ENCODE data around the gene NRBP1. TPM values are rescaled to one million over a fixed set of nuclear protein-coding genes. Genes with fewer than 3 reads are reported as not detected.

The NRBP1 gene
- total and polyA plus RNA-seq, 4 donors, result 34.3 to 56.9 (median 46.0) TPM

DNA sequence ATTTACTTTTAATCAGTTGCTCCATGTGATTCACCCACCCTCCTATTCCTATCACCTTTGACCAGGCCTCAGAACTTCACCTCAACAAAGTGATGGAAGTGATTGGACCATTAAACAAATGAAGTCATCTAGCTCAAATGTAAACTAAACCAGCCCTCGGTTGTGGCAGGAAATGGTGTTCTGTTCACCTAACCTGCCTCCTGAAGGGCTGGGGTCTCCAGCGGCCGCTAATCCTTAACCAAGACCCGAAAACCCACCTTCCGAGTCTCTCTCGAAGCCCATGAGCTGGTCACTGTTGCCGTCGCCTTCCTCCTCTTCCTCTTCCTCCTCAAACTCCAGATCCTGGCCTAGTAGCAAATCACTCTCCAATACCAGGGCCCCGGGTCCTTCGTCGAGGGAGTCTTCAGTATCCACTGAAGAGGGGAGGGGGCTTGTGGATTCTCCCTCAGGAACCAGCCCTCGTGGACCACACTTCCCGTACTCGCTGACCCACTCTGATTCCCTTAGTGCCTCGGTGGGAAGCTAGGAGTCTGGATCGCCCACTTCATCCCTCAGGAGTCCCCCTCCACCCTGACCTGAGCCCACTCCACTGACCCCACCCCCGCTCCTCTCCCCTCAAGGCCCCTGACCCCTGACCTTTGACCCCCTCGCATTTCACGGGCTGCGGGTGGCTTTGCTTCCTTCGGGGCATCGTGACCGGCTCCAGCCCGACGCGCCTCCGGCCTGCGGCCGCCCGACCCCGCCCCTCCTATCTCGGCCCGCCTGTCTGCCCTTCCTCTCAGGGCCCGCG, 48.4 kb upstream of the NRBP1 start (continued):
- TF ChIP-seq, protein P1, sequence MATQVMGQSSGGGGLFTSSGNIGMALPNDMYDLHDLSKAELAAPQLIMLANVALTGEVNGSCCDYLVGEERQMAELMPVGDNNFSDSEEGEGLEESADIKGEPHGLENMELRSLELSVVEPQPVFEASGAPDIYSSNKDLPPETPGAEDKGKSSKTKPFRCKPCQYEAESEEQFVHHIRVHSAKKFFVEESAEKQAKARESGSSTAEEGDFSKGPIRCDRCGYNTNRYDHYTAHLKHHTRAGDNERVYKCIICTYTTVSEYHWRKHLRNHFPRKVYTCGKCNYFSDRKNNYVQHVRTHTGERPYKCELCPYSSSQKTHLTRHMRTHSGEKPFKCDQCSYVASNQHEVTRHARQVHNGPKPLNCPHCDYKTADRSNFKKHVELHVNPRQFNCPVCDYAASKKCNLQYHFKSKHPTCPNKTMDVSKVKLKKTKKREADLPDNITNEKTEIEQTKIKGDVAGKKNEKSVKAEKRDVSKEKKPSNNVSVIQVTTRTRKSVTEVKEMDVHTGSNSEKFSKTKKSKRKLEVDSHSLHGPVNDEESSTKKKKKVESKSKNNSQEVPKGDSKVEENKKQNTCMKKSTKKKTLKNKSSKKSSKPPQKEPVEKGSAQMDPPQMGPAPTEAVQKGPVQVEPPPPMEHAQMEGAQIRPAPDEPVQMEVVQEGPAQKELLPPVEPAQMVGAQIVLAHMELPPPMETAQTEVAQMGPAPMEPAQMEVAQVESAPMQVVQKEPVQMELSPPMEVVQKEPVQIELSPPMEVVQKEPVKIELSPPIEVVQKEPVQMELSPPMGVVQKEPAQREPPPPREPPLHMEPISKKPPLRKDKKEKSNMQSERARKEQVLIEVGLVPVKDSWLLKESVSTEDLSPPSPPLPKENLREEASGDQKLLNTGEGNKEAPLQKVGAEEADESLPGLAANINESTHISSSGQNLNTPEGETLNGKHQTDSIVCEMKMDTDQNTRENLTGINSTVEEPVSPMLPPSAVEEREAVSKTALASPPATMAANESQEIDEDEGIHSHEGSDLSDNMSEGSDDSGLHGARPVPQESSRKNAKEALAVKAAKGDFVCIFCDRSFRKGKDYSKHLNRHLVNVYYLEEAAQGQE (IDR thresholded peaks at IDR 0.05), result no peak
- TF ChIP-seq HNF4G (IDR thresholded peaks at IDR 0.05), result peak; percentile 11
- TF ChIP-seq, protein P2, sequence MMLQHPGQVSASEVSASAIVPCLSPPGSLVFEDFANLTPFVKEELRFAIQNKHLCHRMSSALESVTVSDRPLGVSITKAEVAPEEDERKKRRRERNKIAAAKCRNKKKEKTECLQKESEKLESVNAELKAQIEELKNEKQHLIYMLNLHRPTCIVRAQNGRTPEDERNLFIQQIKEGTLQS (IDR thresholded peaks at IDR 0.05), result no peak
- TF ChIP-seq YY1 (IDR thresholded peaks at IDR 0.05), result peak; percentile 89

DNA sequence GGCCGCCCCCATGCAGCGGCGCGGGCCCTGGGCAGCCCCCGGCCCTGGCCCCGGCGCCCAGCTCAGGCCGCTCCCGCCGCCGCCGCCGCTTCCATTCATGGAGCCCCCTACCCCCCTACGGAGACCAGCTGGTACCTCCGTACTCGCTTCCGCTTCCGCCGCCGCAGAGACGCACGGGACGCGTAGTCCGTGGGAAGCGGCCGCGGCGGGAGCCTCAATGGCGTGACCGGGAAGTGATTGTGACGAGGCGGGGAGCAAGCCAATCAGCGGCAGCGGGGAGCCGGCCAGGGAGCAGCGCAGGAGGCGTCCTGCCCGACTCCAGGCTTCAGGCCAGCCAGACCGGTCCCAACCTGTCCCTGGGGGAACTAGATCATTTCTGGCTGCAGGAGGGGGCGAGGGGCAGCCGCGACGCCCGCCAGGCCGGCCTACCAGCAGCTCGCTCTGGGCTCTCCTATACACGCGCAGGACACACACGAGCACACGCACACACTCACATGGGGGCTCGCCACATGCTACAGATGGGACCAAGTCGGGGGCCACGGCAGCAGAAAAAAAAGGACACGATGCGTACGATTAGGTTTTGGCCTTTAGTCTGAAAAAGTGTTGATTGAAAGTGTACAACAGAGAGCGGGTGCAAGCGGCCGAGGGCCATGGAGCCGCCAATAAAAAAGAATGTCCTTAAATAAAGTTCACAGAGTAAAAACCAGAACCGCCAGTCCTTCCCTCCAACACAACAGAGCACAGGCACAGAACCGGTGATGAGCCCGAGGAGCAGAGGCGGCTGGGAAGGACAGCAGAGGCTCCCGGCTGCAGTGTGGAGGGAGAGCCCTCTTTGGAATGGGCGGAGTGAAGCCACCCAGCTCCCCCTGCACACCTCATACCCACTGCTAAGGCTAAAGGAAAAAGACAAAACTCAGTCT, 47.5 kb upstream of the NRBP1 start, which contains the start of gene ZNF513:
Gene ZNF513 (minus strand): TSS at position 109 of the 920 bp plus-strand sequence. CDS start 208 bp downstream, outside the sequence.
- peak within 1 kb of the TSS; percentile 61 to 99 for H3K9ac ChIP-seq (ENCODE audit: low read depth in 1 of 2, low read length in 2 of 2)
- peak within 1 kb of the TSS; percentile 70 to 86 (median 75) for H3K4me3 ChIP-seq (ENCODE audit: low read depth in 1 of 3, low read length in 3 of 3)
- 17% methylated on average over 67 of the region's 67 CpGs for WGBS
- DNase-seq (ENCODE audit: low spot score), result peak; percentile 88
- H3K27me3 ChIP-seq (ENCODE audit: control insufficient read depth in 4 of 4, insufficient read depth in 4 of 4, low read length in 3 of 4), result no peaks in the 10 kb centered on the region
- TF ChIP-seq NR2F2 (IDR thresholded peaks at IDR 0.05) (no peak), EGR1 (IDR thresholded peaks at IDR 0.05; ENCODE audit: low read depth in 2 of 2) (peak in 1 of 2 donors; percentile 23), GABPA (IDR thresholded peaks at IDR 0.05 in 1 of 2, conservative IDR thresholded peaks at IDR 0.05 in 1 of 2) (peak; percentile 74 to 93), RXRA (IDR thresholded peaks at IDR 0.05) (no peak), JUND (IDR thresholded peaks at IDR 0.05) (no peak), FOXA2 (IDR thresholded peaks at IDR 0.05) (no peak), HNF4A (conservative IDR thresholded peaks at IDR 0.05) (no peak), YY1 (IDR thresholded peaks at IDR 0.05) (peak; percentile 80), FOXA1 (IDR thresholded peaks at IDR 0.05) (no peak), SP1 (IDR thresholded peaks at IDR 0.05) (peak; percentile 66), HNF4G (IDR thresholded peaks at IDR 0.05) (no peak), RAD21 (IDR thresholded peaks at IDR 0.05) (peak in 1 of 2 donors; percentile 21), TAF1 (conservative IDR thresholded peaks at IDR 0.05) (no peak)
- TF ChIP-seq, protein P2 (IDR thresholded peaks at IDR 0.05), result no peak
- TF ChIP-seq, protein P3, sequence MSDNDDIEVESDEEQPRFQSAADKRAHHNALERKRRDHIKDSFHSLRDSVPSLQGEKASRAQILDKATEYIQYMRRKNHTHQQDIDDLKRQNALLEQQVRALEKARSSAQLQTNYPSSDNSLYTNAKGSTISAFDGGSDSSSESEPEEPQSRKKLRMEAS (IDR thresholded peaks at IDR 0.05), result no peak
- TF ChIP-seq, protein P4, sequence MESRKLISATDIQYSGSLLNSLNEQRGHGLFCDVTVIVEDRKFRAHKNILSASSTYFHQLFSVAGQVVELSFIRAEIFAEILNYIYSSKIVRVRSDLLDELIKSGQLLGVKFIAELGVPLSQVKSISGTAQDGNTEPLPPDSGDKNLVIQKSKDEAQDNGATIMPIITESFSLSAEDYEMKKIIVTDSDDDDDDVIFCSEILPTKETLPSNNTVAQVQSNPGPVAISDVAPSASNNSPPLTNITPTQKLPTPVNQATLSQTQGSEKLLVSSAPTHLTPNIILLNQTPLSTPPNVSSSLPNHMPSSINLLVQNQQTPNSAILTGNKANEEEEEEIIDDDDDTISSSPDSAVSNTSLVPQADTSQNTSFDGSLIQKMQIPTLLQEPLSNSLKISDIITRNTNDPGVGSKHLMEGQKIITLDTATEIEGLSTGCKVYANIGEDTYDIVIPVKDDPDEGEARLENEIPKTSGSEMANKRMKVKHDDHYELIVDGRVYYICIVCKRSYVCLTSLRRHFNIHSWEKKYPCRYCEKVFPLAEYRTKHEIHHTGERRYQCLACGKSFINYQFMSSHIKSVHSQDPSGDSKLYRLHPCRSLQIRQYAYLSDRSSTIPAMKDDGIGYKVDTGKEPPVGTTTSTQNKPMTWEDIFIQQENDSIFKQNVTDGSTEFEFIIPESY (IDR thresholded peaks at IDR 0.05), result no peak
- TF ChIP-seq, protein P5, sequence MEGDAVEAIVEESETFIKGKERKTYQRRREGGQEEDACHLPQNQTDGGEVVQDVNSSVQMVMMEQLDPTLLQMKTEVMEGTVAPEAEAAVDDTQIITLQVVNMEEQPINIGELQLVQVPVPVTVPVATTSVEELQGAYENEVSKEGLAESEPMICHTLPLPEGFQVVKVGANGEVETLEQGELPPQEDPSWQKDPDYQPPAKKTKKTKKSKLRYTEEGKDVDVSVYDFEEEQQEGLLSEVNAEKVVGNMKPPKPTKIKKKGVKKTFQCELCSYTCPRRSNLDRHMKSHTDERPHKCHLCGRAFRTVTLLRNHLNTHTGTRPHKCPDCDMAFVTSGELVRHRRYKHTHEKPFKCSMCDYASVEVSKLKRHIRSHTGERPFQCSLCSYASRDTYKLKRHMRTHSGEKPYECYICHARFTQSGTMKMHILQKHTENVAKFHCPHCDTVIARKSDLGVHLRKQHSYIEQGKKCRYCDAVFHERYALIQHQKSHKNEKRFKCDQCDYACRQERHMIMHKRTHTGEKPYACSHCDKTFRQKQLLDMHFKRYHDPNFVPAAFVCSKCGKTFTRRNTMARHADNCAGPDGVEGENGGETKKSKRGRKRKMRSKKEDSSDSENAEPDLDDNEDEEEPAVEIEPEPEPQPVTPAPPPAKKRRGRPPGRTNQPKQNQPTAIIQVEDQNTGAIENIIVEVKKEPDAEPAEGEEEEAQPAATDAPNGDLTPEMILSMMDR (IDR thresholded peaks at IDR 0.05; ENCODE audit: low read depth, low read length, missing input control), result no peak
- TF ChIP-seq, protein P1 (IDR thresholded peaks at IDR 0.05), result peak; percentile 56
- peaks cover 6 to 52% (median 28%) of the 10 kb centered on the region in 4 donors for H3K36me3 ChIP-seq (ENCODE audit: control insufficient read depth in 4 of 4, insufficient read depth in 3 of 4, low read depth in 1 of 4, low read length in 3 of 4)
- peaks cover 7 to 49% (median 43%) of the 10 kb centered on the region in 4 donors for H3K4me1 ChIP-seq (ENCODE audit: control insufficient read depth in 4 of 4, insufficient read depth in 4 of 4, low read length in 3 of 4)
- H3K9me3 ChIP-seq (ENCODE audit: control insufficient read depth in 4 of 4, low read length in 3 of 4), result no peaks in the 10 kb centered on the region
- H3K27ac ChIP-seq (ENCODE audit: low read depth in 1 of 2, low read length in 2 of 2), result peak within 1 kb of the TSS; percentile 94 to 97

Measured in liver (tissue), 9 donors.